GM21367 (cell line): ENCODE data around the gene ZBTB32.

ENCODE experiments used
- ATAC-seq: cut with Tn5 transposase; IDR thresholded peaks from one replicate; pipeline ENCODE4 v1.9.1; 2021; ENCODE audit not compliant: unreplicated experiment

ZBTB32 gene

DNA sequence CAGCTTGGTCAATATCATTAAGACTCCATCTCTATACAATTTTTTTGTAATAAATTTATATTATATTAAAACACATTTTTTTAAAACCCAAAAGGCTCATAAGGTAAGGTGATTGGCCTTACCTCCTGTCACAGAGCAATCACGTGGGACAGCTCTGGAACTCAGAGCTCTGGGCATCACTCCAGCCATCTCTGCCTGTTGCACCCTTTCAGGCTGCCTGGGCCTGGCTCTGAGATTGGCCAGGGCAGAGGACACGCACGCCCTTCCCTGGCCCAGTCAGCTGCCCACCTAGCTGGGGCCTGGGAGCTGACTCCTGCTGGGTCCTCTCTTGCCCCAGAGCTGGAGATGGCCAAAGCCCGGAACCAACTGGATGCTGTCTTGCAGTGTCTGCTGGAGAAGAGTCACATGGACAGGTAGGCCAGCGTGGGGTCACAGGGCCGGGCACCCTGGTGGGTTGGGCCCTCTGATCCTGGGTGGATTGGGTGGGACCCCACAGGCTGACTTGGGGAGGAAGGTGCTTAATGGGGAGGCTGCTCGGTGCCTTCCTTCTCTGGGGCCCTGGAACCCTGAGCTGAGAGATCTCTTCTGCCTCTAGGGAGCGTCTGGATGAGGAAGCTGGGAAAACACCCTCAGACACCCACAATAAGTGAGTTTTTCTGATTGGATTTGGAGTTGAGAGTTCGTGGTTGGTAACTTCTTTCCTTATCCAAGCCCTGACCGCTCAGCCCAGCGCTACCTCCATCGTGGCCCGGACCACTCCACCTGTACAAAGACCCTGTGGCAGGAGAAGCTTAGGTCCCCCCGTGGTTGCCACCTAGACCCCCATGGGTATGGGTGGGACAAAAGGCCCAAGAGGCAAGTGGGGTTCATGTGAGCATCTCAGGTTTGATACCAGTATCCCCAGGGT is 47.7 kb downstream of the ZBTB32 start:
- ATAC-seq, result no peak

DNA sequence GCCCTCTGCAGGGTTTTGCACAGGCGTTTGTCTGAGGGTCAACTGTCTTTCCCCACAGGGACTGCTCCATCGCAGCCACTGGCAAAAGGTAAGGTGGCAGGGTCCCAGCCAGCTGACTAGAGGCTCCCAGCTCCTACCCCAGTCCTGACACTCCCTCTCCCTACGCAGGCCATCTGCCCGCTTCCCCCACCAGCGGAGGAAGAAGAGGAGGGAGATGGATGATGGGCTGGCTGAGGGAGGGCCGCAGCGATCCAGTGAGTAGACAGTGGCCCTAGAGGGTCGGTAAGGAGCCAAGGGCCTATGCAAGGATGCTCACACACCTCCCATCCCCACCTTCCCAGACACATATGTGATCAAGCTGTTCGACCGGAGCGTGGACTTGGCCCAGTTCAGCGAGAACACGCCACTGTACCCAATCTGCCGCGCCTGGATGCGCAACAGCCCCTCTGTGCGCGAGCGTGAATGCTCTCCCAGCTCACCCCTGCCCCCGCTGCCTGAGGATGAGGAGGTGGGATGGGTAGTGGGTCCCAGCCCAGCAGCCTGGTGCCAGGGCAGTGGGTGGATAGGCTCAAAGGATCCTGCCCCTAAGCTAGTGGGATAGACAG is 48.5 kb downstream of the ZBTB32 start:
- no peak for ATAC-seq

DNA sequence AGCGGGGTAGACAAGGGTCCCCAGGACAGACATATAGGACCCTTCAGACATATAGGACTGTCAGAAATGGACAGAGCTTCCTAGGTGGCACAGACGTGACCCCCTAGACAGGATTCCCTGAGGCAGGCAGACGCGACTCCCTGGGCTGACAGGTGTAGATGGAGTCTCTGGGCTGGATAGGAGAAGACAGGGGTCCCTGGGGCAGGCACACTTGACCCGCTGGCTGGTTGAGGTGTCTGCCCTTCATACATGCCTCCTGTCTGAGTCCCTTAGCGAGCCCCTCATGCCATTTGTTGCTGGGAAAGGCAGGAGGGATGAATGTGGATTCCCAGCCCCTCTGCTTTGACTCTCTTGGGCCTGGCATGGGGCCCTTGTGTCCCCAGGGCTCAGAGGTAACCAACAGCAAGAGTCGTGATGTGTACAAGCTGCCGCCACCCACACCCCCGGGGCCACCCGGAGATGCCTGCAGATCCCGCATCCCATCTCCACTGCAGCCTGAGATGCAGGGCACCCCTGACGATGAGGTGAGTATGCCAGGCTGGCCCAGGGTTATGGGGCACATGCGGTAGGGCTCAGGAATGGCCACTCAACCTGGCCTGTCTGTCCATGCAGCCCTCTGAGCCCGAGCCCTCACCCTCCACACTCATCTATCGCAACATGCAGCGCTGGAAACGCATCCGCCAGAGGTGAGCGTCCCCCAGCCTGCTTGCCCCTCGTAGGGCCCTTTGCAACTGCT is 49.4 kb downstream of the ZBTB32 start:
- ATAC-seq, result no peak

DNA sequence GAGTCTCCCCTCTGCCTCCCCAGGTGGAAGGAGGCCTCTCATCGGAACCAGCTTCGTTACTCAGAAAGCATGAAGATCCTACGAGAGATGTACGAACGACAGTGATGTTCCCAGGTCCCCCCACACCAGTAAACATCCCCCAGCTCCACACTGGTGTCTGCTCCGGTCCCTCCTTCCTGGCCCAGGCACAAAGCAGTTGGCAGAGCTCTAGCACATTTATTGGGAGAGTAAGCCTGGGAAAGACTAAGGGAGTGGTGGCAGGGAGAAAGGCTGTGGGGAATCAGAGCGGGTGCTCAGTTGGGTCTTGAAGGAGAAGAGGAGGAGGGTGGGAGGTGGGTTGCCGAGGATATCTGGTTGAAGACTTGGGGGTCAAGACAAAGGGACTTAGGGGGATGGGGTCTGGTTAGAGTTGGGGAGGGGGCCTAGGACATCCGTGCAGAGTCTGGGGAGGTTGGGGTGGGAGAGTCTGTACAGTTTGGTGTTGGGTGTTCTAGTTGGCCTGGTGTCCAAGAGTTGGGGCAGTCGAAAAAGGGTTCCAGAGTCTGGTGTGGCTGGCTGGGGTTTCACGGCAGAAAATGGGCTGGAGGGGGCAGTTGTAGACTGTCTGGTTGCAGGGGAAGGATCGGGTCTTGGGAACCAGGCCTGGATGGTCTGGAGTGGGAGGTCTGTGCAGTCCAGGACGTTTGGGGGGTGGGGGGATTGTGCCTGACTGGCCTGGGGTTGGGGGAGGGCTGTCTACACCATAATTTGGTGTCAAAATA is 50.2 kb downstream of the ZBTB32 start:
- ATAC-seq, result no peak

DNA sequence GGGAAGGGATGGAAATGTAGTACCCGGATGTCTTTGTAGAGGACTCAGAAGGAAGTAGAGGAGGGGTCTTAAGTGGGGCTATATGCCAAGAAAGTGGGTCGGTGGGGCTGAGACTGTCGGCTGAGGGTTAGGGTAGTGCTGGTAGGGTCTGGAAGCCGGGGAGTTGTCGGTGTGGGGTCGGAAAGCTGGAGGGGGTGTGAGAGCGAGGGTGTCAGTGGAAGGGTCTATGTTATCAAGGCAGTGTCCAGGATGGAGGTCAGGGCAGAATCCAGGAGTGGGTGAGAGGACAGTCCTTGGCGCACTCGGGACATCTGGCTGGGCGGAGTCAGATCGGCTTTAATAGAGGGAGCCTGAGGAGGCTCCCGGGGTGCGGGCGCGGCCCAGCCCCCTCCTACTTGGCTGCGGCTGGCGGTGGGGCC is 50.8 kb downstream of the ZBTB32 start:
- ATAC-seq, result no peak

DNA sequence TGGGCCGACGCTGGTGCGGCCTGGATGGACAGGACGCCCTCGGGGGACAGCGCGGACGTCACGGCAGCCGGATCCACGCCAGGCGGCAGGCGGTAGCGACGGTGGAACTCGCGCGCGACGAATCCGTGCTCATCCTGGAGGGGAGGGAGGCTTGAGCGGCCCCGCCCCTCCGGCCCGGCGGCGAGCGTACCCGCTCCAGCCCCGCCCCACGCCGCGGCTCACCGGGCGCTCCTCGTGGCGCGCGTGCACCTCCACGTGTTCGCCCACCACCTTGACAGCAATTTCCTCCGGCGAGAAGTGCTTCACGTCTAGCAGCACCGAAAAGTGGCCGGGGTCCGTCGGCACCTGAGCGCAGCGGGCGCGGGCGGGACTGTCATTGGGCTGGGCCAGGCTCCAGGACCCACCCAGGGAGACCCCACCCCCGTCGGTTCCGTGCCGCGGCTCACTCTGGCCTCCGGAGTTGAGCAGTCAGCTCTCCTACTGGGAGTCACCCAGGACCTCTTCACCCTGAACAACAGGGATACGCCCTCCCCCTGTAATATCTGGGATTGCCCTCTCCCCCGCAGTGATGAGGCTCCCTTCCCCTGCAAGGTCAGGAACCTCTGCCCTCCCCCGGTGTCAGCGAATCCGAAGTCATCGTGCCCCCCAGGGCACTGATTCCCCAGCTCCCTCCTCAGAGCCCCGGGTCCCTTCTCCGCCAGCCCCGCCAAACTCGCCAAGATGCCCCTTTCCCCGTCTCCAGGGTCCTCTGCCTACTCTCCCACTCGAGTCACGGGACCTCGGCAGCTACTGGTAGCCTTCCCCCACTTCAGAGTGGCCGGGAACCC is 51.4 kb downstream of the ZBTB32 start:
- no peak for ATAC-seq

DNA sequence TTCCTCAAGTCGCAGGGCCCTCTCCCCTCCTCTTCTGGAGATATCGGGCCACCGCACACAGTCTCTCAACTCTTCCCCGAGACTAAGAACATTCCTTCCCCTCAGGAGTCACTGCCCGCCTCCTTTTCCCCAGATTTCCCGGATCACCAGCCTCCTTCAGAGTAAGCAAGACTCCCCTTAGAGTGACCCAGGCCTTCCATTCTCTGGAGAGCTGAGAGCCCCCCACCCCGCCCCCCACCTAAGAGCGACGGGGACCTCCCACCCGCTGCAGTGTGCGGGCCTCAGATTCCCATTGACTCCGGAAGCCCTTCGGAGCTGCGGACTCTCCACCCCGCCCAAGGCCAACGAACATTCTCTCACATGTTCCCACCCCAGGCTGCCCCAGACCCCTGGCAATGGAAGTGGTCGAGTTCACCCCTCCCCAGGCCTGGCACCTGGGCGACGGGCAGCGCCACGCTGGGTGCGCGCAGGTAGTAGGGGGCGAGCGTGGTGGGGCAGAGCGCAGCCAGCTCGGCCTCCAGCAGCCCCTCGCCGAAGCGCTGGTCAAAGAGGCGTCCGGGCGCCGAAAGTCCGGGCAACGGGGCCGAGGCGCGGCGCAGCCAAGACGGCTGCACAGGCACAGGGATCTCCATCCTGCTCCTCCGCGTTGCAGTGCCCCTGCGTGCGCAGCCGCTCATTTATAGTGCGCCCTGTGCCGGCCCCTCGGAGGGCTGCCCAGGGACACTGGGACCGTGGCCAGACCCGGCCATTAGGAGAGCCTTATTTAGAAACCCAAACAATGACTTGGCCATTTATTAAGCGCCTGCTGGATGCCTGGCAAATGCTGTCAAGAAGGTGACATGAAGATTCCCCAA is 52.2 kb downstream of the ZBTB32 start, which contains the start of gene HSPB6:
HSPB6 (minus strand) TSS at position 653 of the 854 bp plus-strand sequence; CDS start at position 632, 21 bp downstream.
- ATAC-seq, result no peak

DNA sequence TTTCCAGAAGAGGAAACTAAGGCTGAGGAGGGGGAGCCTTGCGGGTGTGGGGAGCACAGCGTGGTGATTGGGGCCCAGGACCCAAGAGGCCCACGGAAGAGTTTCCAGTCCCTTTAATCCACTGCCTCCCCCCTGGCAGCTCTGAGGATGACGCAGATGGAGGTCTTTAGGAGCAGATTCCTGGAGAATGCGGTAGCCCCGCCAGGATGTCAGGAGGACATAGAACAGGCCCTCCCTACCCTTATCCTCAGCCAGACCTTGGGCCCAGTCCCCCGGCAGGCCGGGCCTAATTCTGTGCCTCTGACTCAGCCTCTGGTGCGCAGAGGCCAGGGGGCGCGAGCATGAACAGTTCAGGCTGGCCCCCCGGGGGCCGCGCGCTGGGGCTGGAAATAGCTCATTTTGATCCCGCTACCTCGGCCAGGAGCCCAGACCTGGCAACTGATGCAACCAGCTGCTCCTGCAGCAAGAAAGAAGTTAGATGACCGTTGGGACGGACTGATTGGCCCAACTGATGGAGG is 52.9 kb downstream of the ZBTB32 start:
- no peak for ATAC-seq

DNA sequence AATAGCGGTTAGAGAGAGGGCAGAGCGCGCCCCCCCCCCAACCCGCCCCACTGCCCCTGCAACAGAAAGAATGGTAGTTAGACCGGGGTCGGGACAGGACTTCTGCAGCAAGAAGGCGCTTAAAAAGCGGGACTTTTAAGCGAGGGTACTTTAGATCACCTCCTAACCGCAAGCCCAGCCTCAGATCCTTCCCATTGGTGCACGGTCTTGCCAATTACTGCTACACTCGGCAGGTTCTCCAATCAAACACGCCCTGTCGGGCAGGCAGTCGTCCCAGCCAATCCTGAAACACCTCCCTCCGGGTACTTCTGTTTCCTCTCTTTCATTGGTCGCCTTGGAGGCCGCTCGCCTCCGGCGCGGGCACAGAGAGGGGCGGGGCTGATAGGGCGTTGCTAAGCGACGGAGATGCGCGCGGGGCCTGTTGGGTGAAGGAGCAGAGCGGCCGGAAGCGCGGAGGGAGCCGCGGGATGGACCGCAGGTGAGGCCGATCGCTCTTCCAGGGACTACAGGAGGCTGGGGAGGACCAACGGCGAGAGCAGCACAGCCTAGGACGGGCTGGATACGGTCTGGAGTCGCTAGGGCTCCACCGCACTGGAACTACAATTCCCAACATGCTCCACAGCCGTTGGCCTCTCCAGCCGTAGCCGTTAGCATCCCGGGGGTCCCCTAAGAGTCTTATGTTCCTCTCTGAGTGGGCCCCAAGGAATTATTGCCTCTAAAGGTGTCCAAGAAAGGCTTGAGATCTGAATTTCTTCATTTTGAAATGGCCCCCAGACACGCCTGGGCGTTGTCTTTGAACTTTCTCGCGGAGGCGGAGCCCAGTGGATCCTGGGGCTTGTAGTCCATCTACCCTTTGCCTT is 53.6 kb downstream of the ZBTB32 start, which contains the start of gene PROSER3:
PROSER3 (plus strand) TSS at position 428 of the 860 bp plus-strand sequence; CDS start at position 468, 40 bp downstream.
- ATAC-seq, result peak; percentile 86

DNA sequence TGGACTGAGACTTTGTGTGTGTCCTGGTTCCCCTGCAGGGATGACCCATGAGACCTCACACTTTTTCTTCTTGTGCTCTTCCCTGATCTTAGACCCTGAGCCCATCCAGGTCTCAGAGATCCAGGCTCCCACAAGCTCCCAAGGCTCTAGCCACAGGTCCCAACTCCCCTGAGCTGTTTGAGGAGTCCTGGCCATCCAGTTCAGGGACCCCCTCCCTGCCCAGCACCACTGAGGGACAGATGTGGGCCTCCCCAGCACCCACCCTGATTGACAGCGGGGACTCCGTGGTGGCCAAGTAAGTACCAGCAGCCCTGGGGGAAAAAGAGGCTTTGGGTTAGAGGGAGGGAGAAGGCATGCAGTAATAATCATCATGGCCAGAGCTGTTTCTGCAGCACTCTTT is 55.3 kb downstream of the ZBTB32 start:
- ATAC-seq, result no peak

DNA sequence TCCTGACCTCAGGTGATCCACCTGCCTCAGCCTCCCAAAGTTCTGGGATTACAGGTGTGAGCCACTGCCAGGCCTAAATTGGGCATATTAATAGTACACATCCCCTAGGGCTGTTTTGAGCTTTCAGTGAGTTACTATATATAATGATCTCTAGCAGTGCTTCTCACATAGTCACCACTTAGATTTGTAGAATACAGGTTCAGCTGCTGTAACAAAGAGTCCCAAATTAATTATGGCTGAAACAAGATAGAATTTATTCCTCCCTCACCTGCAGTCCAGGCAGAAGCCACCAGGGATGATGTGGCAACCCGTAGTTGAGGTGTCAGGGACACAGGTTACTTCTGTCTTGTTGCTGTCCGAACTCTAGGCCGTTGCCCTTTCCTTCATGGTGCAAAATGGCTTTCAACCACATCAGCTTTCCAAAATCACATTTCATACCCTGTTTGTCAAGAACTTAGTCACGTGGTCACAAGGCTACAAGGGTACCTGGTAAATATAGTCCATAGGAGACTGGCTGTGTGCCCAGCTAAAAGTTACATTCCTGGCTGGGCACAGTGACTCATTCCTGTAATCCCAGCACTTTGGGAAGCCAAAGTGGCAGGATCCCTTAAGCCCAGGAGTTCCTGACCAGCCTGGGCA is 56.5 kb downstream of the ZBTB32 start:
- ATAC-seq, result no peak

DNA sequence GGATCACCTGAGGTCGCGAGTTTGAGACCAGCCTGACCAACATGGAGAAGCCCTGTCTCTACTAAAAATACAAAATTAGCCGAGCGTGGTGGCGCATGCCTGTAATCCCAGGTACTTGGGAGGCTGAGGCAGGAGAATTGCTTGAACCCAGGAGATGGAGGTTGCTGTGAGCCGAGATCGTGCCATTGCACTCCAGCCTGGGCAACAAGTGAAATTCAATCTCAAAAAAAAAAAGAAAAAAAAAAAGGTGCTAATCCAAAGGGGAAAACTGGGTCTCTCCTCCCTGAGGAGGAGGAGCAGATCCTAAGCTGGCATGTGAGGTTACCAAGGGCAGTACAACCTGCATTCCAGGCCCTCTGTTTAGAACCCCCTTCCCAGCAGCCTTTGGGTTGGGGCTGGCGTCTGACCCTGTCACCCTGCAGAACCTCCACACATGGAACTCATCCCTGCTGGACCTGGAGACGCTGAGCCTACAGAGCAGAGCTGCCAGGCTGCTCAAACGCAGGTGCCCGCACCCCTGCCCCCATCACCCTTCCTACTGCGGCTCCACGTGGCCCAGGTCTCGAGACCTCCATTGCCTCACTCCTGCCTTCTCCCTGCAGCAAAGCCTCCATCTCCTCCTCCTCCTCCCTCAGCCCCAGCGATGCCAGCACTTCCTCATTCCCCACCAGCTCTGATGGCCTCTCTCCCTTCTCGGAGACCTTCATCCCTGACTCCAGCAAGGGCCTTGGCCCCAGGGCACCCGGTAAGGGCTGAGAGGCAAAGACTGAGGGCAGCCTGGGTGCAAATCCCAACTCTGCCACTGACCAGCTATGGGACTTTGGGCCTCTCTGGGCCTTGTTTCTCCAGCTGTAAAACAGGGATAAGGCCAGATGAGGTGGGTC is 60.3 kb downstream of the ZBTB32 start:
- no peak for ATAC-seq
